HepG2 (cell line): ENCODE data around the gene PPCS. TPM values are rescaled to one million over a fixed set of nuclear protein-coding genes. Genes with fewer than 3 reads are reported as not detected.

ENCODE experiments used
- ARNTL ChIP-seq: sonication (generic); formaldehyde crosslinking; IDR thresholded peaks from 2 replicates; pipeline ENCODE4 v1.4.0; 2020; ENCODE audit warnings: mild to moderate bottlenecking, missing genetic modification reagents
- CBX1 ChIP-seq: IDR thresholded peaks from one replicate; pipeline ENCODE4 v1.6.1; 2016; ENCODE audit warnings: antibody characterized with exemption, low read depth
- HIVEP1 ChIP-seq: sonication (generic); formaldehyde crosslinking; IDR thresholded peaks from 2 replicates; pipeline ENCODE4 v1.4.0; 2020; ENCODE audit warnings: mild to moderate bottlenecking, missing genetic modification reagents
- ISX ChIP-seq: sonication (generic); formaldehyde crosslinking; conservative IDR thresholded peaks from 2 replicates; pipeline ENCODE4 v1.5.0; 2020; ENCODE audit warnings: missing genetic modification reagents
- JUNB ChIP-seq: sonication (generic); formaldehyde crosslinking; IDR thresholded peaks from 2 replicates; pipeline ENCODE4 v1.8.0; 2022; ENCODE audit warnings: missing genetic modification reagents, mild to moderate bottlenecking, borderline replicate concordance
- PRMT3 ChIP-seq: sonication (generic); formaldehyde crosslinking; IDR thresholded peaks from 2 replicates; pipeline ENCODE4 v1.8.1; 2022; ENCODE audit warnings: low read depth, mild to moderate bottlenecking, moderate library complexity, missing genetic modification reagents, borderline replicate concordance
- RELA ChIP-seq: sonication (generic); formaldehyde crosslinking; IDR thresholded peaks from 2 replicates; pipeline ENCODE4 v1.4.0; 2020; ENCODE audit warnings: missing genetic modification reagents
- SRSF4 ChIP-seq: fragments of 200-400 bp; formaldehyde crosslinking; IDR thresholded peaks from one replicate; pipeline ENCODE4 v1.6.1; 2018; ENCODE audit warnings: mild to moderate bottlenecking, low read depth, low read length, moderate library complexity; ENCODE audit not compliant: poor library complexity, severe bottlenecking
- TSC22D2 ChIP-seq: sonication (generic); formaldehyde crosslinking; IDR thresholded peaks from 2 replicates; pipeline ENCODE4 v1.5.1; 2020; ENCODE audit warnings: missing genetic modification reagents, mild to moderate bottlenecking, borderline replicate concordance
- YEATS2 ChIP-seq: sonication (generic); formaldehyde crosslinking; IDR thresholded peaks from 2 replicates; pipeline ENCODE4 v1.4.0; 2020; ENCODE audit warnings: missing genetic modification reagents, borderline replicate concordance
- ZFX ChIP-seq: sonication (generic); formaldehyde crosslinking; IDR thresholded peaks from 2 replicates; pipeline ENCODE4 v1.4.0; 2020; ENCODE audit warnings: mild to moderate bottlenecking, low read depth, missing genetic modification reagents, moderate library complexity
- ZNF10 ChIP-seq: sonication (generic); formaldehyde crosslinking; IDR thresholded peaks from 2 replicates; pipeline ENCODE4 v1.4.0; 2020; ENCODE audit warnings: mild to moderate bottlenecking, low read depth, missing genetic modification reagents, borderline replicate concordance
- ZNF12 ChIP-seq: sonication (generic); formaldehyde crosslinking; IDR thresholded peaks from 2 replicates; pipeline ENCODE4 v1.5.0; 2020; ENCODE audit warnings: missing genetic modification reagents
- ZNF501 ChIP-seq: sonication (generic); formaldehyde crosslinking; IDR thresholded peaks from 2 replicates; pipeline ENCODE4 v1.5.1; 2020; ENCODE audit warnings: mild to moderate bottlenecking, moderate library complexity, missing genetic modification reagents
- ZNF678 ChIP-seq: sonication (generic); formaldehyde crosslinking; IDR thresholded peaks from 2 replicates; pipeline ENCODE4 v1.4.0; 2020; ENCODE audit warnings: mild to moderate bottlenecking, missing genetic modification reagents
- ZNF816 ChIP-seq: sonication (generic); formaldehyde crosslinking; IDR thresholded peaks from 2 replicates; pipeline ENCODE4 v1.8.0; 2022; ENCODE audit warnings: missing genetic modification reagents, mild to moderate bottlenecking, borderline replicate concordance
- polyA plus RNA-seq, 8 experiments: library from polyadenylated mRNA; depleted of rRNA in 3 of 8; stranded (reverse) in 7 of 8; unstranded in 1 of 8; fragments of >200 nt; fragmentation: Illumina TruSeq in 4 of 8; extraction: Trizol in 4 of 8; gene quantifications; 2 replicates each; pipeline versions ENCODE4 v1.2.1 to v1.2.3, GENCODE V29; 2011 to 2016; ENCODE audit warnings: low read depth in 4 of 8, missing spikeins in 1 of 8, mixed read lengths in 1 of 8; ENCODE audit not compliant: insufficient read depth in 1 of 8
- total RNA-seq, 5 experiments: library from RNA; depleted of rRNA; stranded (reverse); fragments of >200 nt; fragmentation: Illumina TruSeq; extraction: Trizol; gene quantifications; 2 replicates each; pipeline ENCODE4 v1.2.3, GENCODE V29; 2016; ENCODE audit warnings: low read depth in 1 of 5
- TF ChIP-seq, protein P1 (sequence below): fragments of 450-650 bp; IDR thresholded peaks from 2 replicates; pipeline ENCODE4 v1.6.1; 2016
- TF ChIP-seq, protein P2 (sequence below): sonication (generic); formaldehyde crosslinking; IDR thresholded peaks from 2 replicates; pipeline ENCODE4 v1.5.0; 2020; ENCODE audit warnings: missing genetic modification reagents
- TF ChIP-seq, protein P3 (sequence below): sonication (generic); formaldehyde crosslinking; IDR thresholded peaks from 2 replicates; pipeline ENCODE4 v1.4.0; 2020; ENCODE audit warnings: mild to moderate bottlenecking, missing genetic modification reagents
- TF ChIP-seq, protein P4 (sequence below), 2 experiments: fragments of 450-650 bp in 1 of 2; sonication (generic) in 1 of 2; formaldehyde crosslinking; IDR thresholded peaks; 2 replicates each; pipeline versions ENCODE4 v1.5.0 to v1.8.0; 2020 to 2022; ENCODE audit warnings: mild to moderate bottlenecking in 1 of 2, missing genetic modification reagents in 1 of 2

The PPCS gene
- total and polyA plus RNA-seq, 2 of the 13 experiments (the other 11 are each of a cell fraction or from before 2014, with no cell fraction given), result 13.4 to 38.9 TPM

DNA sequence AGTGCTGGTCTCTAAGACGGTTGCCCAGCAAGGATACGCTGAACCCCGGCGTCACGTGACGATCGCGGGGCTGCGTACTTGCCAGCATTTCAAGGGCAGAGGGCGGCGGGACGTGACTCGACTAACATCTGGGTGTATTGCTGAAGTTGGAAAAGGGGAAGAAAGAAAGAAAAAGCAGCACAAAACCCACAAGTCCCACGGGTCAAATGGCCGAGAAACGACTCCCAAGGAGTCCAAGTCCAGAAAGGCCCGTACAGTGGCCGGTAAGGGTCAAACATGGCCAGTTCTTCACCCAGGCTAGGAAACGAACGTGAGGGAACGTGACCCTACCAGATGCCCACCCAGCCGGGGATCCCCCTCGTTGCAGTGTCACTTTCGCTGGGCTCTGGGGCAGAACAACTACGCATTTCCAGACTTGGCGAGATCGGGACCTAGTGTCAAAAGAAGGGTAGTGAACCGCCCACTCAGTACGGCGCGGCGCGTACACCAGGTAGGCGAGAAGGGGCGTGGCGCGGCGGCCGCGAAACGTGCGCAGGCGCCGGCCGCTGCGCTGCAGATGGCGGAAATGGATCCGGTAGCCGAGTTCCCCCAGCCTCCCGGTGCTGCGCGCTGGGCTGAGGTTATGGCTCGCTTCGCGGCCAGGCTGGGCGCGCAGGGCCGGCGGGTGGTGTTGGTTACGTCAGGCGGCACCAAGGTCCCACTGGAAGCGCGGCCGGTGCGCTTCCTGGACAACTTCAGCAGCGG, at the start of gene PPCS, which contains the start of gene ZMYND12 (continued):
- no peak for TF ChIP-seq SRSF4
- TF ChIP-seq PRMT3 (CRISPR knock-in tag), result peak; percentile 17; the same call in 1 of the 2 replicates
- TF ChIP-seq ZNF10 (CRISPR knock-in tag), result no peak
- peak; percentile 58; the same call in 1 of the 2 replicates for TF ChIP-seq YEATS2
- TF ChIP-seq ARNTL (CRISPR knock-in tag), result peak; percentile 27; the same call in 1 of the 2 replicates
- peak; percentile 63 for TF ChIP-seq CBX1
- TF ChIP-seq ZNF678 (CRISPR knock-in tag), result no peak
- TF ChIP-seq, protein P1, sequence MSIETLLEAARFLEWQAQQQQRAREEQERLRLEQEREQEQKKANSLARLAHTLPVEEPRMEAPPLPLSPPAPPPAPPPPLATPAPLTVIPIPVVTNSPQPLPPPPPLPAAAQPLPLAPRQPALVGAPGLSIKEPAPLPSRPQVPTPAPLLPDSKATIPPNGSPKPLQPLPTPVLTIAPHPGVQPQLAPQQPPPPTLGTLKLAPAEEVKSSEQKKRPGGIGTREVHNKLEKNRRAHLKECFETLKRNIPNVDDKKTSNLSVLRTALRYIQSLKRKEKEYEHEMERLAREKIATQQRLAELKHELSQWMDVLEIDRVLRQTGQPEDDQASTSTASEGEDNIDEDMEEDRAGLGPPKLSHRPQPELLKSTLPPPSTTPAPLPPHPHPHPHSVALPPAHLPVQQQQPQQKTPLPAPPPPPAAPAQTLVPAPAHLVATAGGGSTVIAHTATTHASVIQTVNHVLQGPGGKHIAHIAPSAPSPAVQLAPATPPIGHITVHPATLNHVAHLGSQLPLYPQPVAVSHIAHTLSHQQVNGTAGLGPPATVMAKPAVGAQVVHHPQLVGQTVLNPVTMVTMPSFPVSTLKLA, result peak; percentile 34
- TF ChIP-seq ZNF816, result peak; percentile 75; the same call in 1 of the 2 replicates
- TF ChIP-seq, protein P2, sequence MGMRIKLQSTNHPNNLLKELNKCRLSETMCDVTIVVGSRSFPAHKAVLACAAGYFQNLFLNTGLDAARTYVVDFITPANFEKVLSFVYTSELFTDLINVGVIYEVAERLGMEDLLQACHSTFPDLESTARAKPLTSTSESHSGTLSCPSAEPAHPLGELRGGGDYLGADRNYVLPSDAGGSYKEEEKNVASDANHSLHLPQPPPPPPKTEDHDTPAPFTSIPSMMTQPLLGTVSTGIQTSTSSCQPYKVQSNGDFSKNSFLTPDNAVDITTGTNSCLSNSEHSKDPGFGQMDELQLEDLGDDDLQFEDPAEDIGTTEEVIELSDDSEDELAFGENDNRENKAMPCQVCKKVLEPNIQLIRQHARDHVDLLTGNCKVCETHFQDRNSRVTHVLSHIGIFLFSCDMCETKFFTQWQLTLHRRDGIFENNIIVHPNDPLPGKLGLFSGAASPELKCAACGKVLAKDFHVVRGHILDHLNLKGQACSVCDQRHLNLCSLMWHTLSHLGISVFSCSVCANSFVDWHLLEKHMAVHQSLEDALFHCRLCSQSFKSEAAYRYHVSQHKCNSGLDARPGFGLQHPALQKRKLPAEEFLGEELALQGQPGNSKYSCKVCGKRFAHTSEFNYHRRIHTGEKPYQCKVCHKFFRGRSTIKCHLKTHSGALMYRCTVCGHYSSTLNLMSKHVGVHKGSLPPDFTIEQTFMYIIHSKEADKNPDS (CRISPR knock-in tag), result no peak
- TF ChIP-seq JUNB (CRISPR knock-in tag), result 0 out of 2 replicates have a peak, but pooled peaks have one; percentile 33
- peak; percentile 69; the same call in 1 of the 2 replicates for TF ChIP-seq HIVEP1 (CRISPR knock-in tag)
- TF ChIP-seq ZNF12 (CRISPR knock-in tag), result no peak; the same call in 1 of the 2 replicates
- TF ChIP-seq ZNF501 (CRISPR knock-in tag), result peak; percentile 65
- peak; percentile 94; the same call in 1 of the 2 replicates for TF ChIP-seq ZFX (CRISPR knock-in tag)
- no peak for TF ChIP-seq RELA (CRISPR knock-in tag)
- TF ChIP-seq, protein P3, sequence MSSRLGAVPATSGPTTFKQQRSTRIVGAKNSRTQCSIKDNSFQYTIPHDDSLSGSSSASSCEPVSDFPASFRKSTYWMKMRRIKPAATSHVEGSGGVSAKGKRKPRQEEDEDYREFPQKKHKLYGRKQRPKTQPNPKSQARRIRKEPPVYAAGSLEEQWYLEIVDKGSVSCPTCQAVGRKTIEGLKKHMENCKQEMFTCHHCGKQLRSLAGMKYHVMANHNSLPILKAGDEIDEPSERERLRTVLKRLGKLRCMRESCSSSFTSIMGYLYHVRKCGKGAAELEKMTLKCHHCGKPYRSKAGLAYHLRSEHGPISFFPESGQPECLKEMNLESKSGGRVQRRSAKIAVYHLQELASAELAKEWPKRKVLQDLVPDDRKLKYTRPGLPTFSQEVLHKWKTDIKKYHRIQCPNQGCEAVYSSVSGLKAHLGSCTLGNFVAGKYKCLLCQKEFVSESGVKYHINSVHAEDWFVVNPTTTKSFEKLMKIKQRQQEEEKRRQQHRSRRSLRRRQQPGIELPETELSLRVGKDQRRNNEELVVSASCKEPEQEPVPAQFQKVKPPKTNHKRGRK (CRISPR knock-in tag), result no peak
- no peak; the same call in 1 of the 2 replicates for TF ChIP-seq TSC22D2 (CRISPR knock-in tag)
- TF ChIP-seq ISX (CRISPR knock-in tag), result no peak
- TF ChIP-seq, protein P4, sequence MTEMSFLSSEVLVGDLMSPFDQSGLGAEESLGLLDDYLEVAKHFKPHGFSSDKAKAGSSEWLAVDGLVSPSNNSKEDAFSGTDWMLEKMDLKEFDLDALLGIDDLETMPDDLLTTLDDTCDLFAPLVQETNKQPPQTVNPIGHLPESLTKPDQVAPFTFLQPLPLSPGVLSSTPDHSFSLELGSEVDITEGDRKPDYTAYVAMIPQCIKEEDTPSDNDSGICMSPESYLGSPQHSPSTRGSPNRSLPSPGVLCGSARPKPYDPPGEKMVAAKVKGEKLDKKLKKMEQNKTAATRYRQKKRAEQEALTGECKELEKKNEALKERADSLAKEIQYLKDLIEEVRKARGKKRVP (CRISPR knock-in tag; IDR thresholded peaks at IDR 0.05), result no peak
